ENCODE data around the gene JUNB. TPM values are rescaled to one million over a fixed set of nuclear protein-coding genes. Genes with fewer than 3 reads are reported as not detected.

Gene JUNB
- total and polyA plus RNA-seq, 2 of the 8 experiments (the other 6 are each of a cell fraction or from before 2014, with no cell fraction given) = 7.4 to 10.0 TPM

- POLR2A ChIA-PET (ENCODE audit: partially characterized antibody) = interaction anchor here (0.5 to 2.3 kb wide), 17 partner anchors 8 to 144 kb away, joined by 3 to 11 read pairs (median 3); partner anchors contain the start of genes DNASE2 and JUNB
- Histone ChIP-seq H4K8ac (ENCODE audit: extremely low read depth, insufficient read depth, low read length) (peak within 1 kb of the TSS; percentile 95; the same call in 1 of the 2 replicates), H3K36me3 (ENCODE audit: control insufficient read depth in 2 of 4, insufficient read depth in 4 of 4, low read length in 3 of 4) (peaks cover 5 to 32% (median 9%) of the 10 kb centered on the region in 4 experiments; a peak in 6 of 8 replicates), H4K20me1 (replicated peaks in 1 of 2; ENCODE audit: control insufficient read depth in 1 of 2, insufficient read depth in 2 of 2, low read length in 2 of 2) (no peaks in the 10 kb centered on the region), H3K23me2 (ENCODE audit: low read depth, low read length) (peaks cover 14% of the 10 kb centered on the region; the same call in 1 of the 2 replicates), H2BK120ac (replicated peaks; ENCODE audit: low read depth, low read length) (no peak within 1 kb of the TSS), H2BK5ac (ENCODE audit: low read depth, low read length) (peak within 1 kb of the TSS; percentile 91; the same call in 1 of the 2 replicates), H2BK15ac (ENCODE audit: low read length) (no peak within 1 kb of the TSS), H3K9me3 (ENCODE audit: insufficient read depth in 2 of 2, low read depth in 1 of 2, low read length in 1 of 2) (0 out of 4 replicates have a peak, but pooled peaks cover 0 to 2% of the 10 kb centered on the region in 2 experiments), H3K18ac (ENCODE audit: extremely low read depth, low read length) (peak within 1 kb of the TSS; percentile 53; the same call in 1 of the 2 replicates), H2BK20ac (ENCODE audit: low read length) (no peak within 1 kb of the TSS), H3K14ac (ENCODE audit: insufficient read length) (no peak within 1 kb of the TSS), H3K4me1 (replicated peaks in 1 of 4; ENCODE audit: control insufficient read depth in 3 of 4, insufficient read depth in 4 of 4, low read length in 3 of 4) (peaks cover 0 to 14% (median 9%) of the 10 kb centered on the region in 4 experiments; a peak in 6 of 7 replicates), H3K56ac (replicated peaks; ENCODE audit: insufficient read length, low read depth, low read length) (no peak within 1 kb of the TSS), H2AK5ac (ENCODE audit: low read depth, low read length) (no peak within 1 kb of the TSS), H2BK12ac (ENCODE audit: low read depth, low read length) (no peak within 1 kb of the TSS), H3K4me3 (ENCODE audit: extremely low read depth in 1 of 4, insufficient read depth in 2 of 4, low read depth in 3 of 4, low read length in 4 of 4) (peak within 1 kb of the TSS; percentile 78 to 87 (median 80)), H3K9ac (replicated peaks in 1 of 4; ENCODE audit: extremely low read depth in 1 of 4, low read depth in 3 of 4, low read length in 3 of 4) (peak within 1 kb of the TSS; percentile 73 to 88 (median 80)), H2AFZ (ENCODE audit: low read length) (peak within 1 kb of the TSS; percentile 74), H3K4ac (replicated peaks; ENCODE audit: insufficient read length, low read depth, low read length) (no peak within 1 kb of the TSS), H3K4me2 (ENCODE audit: insufficient read depth in 1 of 2, low read depth in 2 of 2, low read length in 2 of 2) (peak within 1 kb of the TSS; percentile 88), H3K27me3 (replicated peaks in 1 of 4; ENCODE audit: control insufficient read depth in 3 of 4, extremely low read depth in 1 of 4, insufficient read depth in 3 of 4, low read length in 3 of 4) (peaks cover 0 to 4% (median under 1%) of the 10 kb centered on the region in 4 experiments; a peak in 2 of 7 replicates), H3K79me2 (ENCODE audit: control insufficient read depth in 1 of 2, insufficient read depth in 2 of 2, low read length in 2 of 2) (peaks cover 0 to 4% of the 10 kb centered on the region in 2 experiments; a peak in 1 of 4 replicates), H3K23ac (ENCODE audit: insufficient read length) (no peak within 1 kb of the TSS), H4K91ac (replicated peaks; ENCODE audit: insufficient read length, low read length) (peak within 1 kb of the TSS; percentile 93), H4K5ac (ENCODE audit: insufficient read length, low read depth, low read length) (peak within 1 kb of the TSS; percentile 49), H3K27ac (ENCODE audit: low read depth, low read length) (peak within 1 kb of the TSS; percentile 33; the same call in 1 of the 2 replicates), H3K79me1 (ENCODE audit: low read depth, low read length) (no peaks in the 10 kb centered on the region)
- CTCF ChIA-PET (ENCODE audit: partially characterized antibody) = interaction anchor here (0.6 to 17.9 kb wide), 14 partner anchors 9 to 159 kb away, joined by 3 to 288 read pairs (median 4); partner anchors contain the start of genes JUNB and RTBDN
- peak in 1 of 2 experiments; percentile 91 for DNase-seq (ENCODE audit: low read depth in 1 of 2, low spot score in 2 of 2)
- WGBS, 2 experiments (ENCODE audit: extremely low coverage in 1 of 2, insufficient coverage in 1 of 2, insufficient read length in 1 of 2, insufficient replicate concordance in 2 of 2, low coverage in 1 of 2, low lambda C conversion rate in 2 of 2, missing lambda C conversion rate in 1 of 2) = 6% methylated on average over 64 of the region's 66 CpGs; no CpG with 5 or more reads in 1 of the 2 experiments
- no peak for FAIRE-seq
- TF ChIP-seq SP1 (IDR thresholded peaks at IDR 0.05; ENCODE audit: low read depth, low read length) (peak; percentile 15; the same call in 1 of the 2 replicates), TEAD4 (IDR thresholded peaks at IDR 0.05; ENCODE audit: low read depth, low read length) (no peak), MAX (IDR thresholded peaks at IDR 0.05) (peak; percentile 86), HDAC6 (IDR thresholded peaks at IDR 0.05; ENCODE audit: low read depth, low read length) (no peak), SIX5 (IDR thresholded peaks at IDR 0.05; ENCODE audit: low read depth, low read length) (peak; percentile 84), CREB1 (IDR thresholded peaks at IDR 0.05) (peak; percentile 95), SIN3A (conservative IDR thresholded peaks at IDR 0.05 in 1 of 2, IDR thresholded peaks at IDR 0.05 in 1 of 2; ENCODE audit: low read depth in 1 of 2, low read length in 2 of 2) (peak in 1 of 2 experiments; percentile 82; a peak in 1 of 4 replicates), FOSL1 (IDR thresholded peaks at IDR 0.05; ENCODE audit: insufficient read depth, low read depth, low read length) (no peak), KDM5A (IDR thresholded peaks at IDR 0.05; ENCODE audit: low read length) (peak; percentile 62; the same call in 1 of the 2 replicates), E2F6 (IDR thresholded peaks at IDR 0.05) (peak; percentile 95)
These were observed 15.2 kb downstream of the JUNB start, which contains the start of gene RNASEH2A for GRCh38 chr19:12806242-12807081. TSS of gene RNASEH2A (plus strand) at chr19:12806584. CDS start at chr19:12806674, 90 bp downstream.
